Peyer's patch (tissue), 4 donors: ENCODE measurements around the gene TCAIM.

Source experiments
- POLR2A ChIP-seq, 2 donors: fragments of 450-650 bp; IDR thresholded peaks; one replicate each; pipeline ENCODE4 v1.5.1; 2017; ENCODE audit warnings: antibody characterized with exemption in 2 of 2, mild to moderate bottlenecking in 2 of 2, moderate library complexity in 2 of 2
- TF ChIP-seq, protein P1 (sequence below), 6 experiments: fragments of 450-650 bp in 4 of 6; fragments of 200-600 bp in 2 of 6; sonication (generic) in 1 of 6; IDR thresholded peaks; one replicate each; pipeline ENCODE4 v1.5.1; 2017 to 2019; ENCODE audit warnings: antibody characterized with exemption in 6 of 6, mild to moderate bottlenecking in 3 of 6, moderate library complexity in 1 of 6

DNA sequence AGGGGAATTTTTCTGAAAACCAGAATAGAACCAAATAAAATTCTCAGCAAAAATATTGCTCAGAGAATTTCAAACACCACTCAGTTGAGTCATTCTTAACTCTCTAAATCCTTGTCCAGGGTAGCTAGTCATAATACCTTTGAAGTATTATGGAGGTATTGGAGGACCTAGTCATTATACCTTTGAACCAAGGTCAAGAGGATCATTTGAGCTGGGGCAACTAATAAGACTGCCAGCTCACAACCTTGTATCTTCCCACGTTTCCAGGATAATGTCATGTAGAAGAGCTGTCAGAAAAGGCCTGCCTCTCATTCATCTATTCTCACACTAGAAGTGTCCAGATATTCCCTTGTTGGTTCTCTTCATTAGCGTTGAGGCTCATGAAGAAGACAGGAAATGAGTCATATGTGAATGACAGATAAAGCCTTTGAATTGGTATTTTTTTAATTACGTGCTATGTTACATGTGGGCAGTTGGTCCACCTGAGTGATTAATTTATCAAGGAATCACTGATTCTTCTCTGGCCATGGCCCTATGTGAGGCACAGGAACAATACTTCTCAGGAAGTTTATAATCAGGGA lies 48.6 kb upstream of the TCAIM start:
- TF ChIP-seq, protein P1, sequence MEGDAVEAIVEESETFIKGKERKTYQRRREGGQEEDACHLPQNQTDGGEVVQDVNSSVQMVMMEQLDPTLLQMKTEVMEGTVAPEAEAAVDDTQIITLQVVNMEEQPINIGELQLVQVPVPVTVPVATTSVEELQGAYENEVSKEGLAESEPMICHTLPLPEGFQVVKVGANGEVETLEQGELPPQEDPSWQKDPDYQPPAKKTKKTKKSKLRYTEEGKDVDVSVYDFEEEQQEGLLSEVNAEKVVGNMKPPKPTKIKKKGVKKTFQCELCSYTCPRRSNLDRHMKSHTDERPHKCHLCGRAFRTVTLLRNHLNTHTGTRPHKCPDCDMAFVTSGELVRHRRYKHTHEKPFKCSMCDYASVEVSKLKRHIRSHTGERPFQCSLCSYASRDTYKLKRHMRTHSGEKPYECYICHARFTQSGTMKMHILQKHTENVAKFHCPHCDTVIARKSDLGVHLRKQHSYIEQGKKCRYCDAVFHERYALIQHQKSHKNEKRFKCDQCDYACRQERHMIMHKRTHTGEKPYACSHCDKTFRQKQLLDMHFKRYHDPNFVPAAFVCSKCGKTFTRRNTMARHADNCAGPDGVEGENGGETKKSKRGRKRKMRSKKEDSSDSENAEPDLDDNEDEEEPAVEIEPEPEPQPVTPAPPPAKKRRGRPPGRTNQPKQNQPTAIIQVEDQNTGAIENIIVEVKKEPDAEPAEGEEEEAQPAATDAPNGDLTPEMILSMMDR (IDR thresholded peaks at IDR 0.05) = no peak
- TF ChIP-seq POLR2A (IDR thresholded peaks at IDR 0.05) = no peak
